Measurements from ENCODE around the gene ARSK.
"Not testable (repeated sequence)": the region's sequence is repeated elsewhere in the genome, so short reads cannot be mapped to it uniquely, and the experiment has no call there.

ARSK gene

GRCh38 chr5:95621839-95622629 is 67.1 kb downstream of the ARSK start:
- DNase-seq, result no peak

GRCh38 chr5:95623706-95624105 is 68.8 kb downstream of the ARSK start:
- DNase-seq, result no peak

- DNase-seq, result no peak
Observed at GRCh38 chr5:95624368-95624767, 69.5 kb downstream of the ARSK start.

GRCh38 chr5:95626701-95627100 is 71.8 kb downstream of the ARSK start:
- no peak for DNase-seq

- no peak for DNase-seq
Observed at GRCh38 chr5:95627971-95628810, 73.3 kb downstream of the ARSK start.

- no peak for DNase-seq
Observed at GRCh38 chr5:95628933-95629332, 74.0 kb downstream of the ARSK start.

GRCh38 chr5:95630394-95630917 is 75.6 kb downstream of the ARSK start:
- no peak for DNase-seq

GRCh38 chr5:95631255-95631958 is 76.5 kb downstream of the ARSK start:
- no peak for DNase-seq

- peak; percentile 60 for DNase-seq
Observed at GRCh38 chr5:95631991-95632675, 77.2 kb downstream of the ARSK start.

- not testable (repeated sequence) for DNase-seq
Observed at GRCh38 chr5:95632942-95633341, 78.0 kb downstream of the ARSK start.

- DNase-seq, result no peak
Observed at GRCh38 chr5:95633671-95634070, 78.8 kb downstream of the ARSK start.

GRCh38 chr5:95634081-95634480 is 79.2 kb downstream of the ARSK start:
- DNase-seq, result no peak

GRCh38 chr5:95638632-95639031 is 83.7 kb downstream of the ARSK start:
- DNase-seq, result no peak

- DNase-seq, result no peak
Observed at GRCh38 chr5:95641741-95642220, 86.9 kb downstream of the ARSK start.

GRCh38 chr5:95643152-95643551 is 88.3 kb downstream of the ARSK start:
- DNase-seq, result no peak

GRCh38 chr5:95644351-95645042 is 89.6 kb downstream of the ARSK start:
- peak; percentile 27 for DNase-seq

GRCh38 chr5:95646226-95646568 is 91.3 kb downstream of the ARSK start:
- DNase-seq, result peak; percentile 6

- peak; percentile 94 for DNase-seq
Observed at GRCh38 chr5:95646569-95647431, 91.9 kb downstream of the ARSK start, which contains the start of gene RFESD. RFESD (plus strand) TSS chr5:95646777; CDS start chr5:95652272, 5,495 bp downstream.

- DNase-seq, result no peak
Observed at GRCh38 chr5:95647886-95648860, 93.3 kb downstream of the ARSK start.

Data from stimulated activated CD4-positive, alpha-beta T cell treated with anti-CD3 and anti-CD28 coated beads, Interleukin-4, amount 100 ng/mL, for 1 hour (primary cell).